ENCODE results near the gene UQCRHL. TPM values are rescaled to one million over a fixed set of nuclear protein-coding genes. Genes with fewer than 3 reads are reported as not detected.

Gene UQCRHL
- total and polyA plus RNA-seq, 8 donors = 1.2 to 3.2 (median 2.2) TPM

- no peak for DNase-seq
- TF ChIP-seq CTCF (IDR thresholded peaks at IDR 0.05) = no peak
- ATAC-seq = no peak
- intact Hi-C loops (cut with DNase I) = no loop called here
- Histone ChIP-seq H3K4me1 (no peaks in the 10 kb centered on the region), H3K4me3 (no peak overlapping the region), H3K36me3 (peaks cover 0 to 18% of the 10 kb centered on the region in 2 donors), H3K9me3 (no peaks in the 10 kb centered on the region), H3K27ac (no peak overlapping the region), H3K27me3 (no peaks in the 10 kb centered on the region)
Measured at GRCh38 chr1:15771836-15772515, 35.5 kb downstream of the UQCRHL start.

- ATAC-seq (no peak), DNase-seq (no peak)
- intact Hi-C loops (cut with DNase I) = no loop called here
- no peaks in the 10 kb centered on the region for H3K27me3 ChIP-seq
- no peak overlapping the region for H3K4me3 ChIP-seq
- H3K4me1 ChIP-seq = no peaks in the 10 kb centered on the region
- no peaks in the 10 kb centered on the region for H3K9me3 ChIP-seq
- H3K27ac ChIP-seq = no peak overlapping the region
- TF ChIP-seq CTCF (IDR thresholded peaks at IDR 0.05) = no peak
- H3K36me3 ChIP-seq = peaks cover 0 to 18% of the 10 kb centered on the region in 2 donors
Measured at GRCh38 chr1:15770313-15770962, 37.0 kb downstream of the UQCRHL start.

- intact Hi-C loops (cut with DNase I) = no loop called here
- no peak overlapping the region for H3K27ac ChIP-seq
- DNase-seq = no peak
- peaks cover 0 to 18% of the 10 kb centered on the region in 2 donors for H3K36me3 ChIP-seq
- no peak for ATAC-seq
- no peaks in the 10 kb centered on the region for H3K27me3 ChIP-seq
- no peak overlapping the region for H3K4me3 ChIP-seq
- no peaks in the 10 kb centered on the region for H3K4me1 ChIP-seq
- no peaks in the 10 kb centered on the region for H3K9me3 ChIP-seq
- TF ChIP-seq CTCF (IDR thresholded peaks at IDR 0.05) = no peak
Measured at GRCh38 chr1:15768388-15768787, 39.1 kb downstream of the UQCRHL start.

GRCh38 chr1:15767941-15768340, 39.5 kb downstream of the UQCRHL start:
- intact Hi-C loops (cut with DNase I) = no loop called here
- no peak overlapping the region for H3K4me3 ChIP-seq
- ATAC-seq (no peak), DNase-seq (no peak)
- no peak overlapping the region for H3K27ac ChIP-seq
- TF ChIP-seq CTCF (IDR thresholded peaks at IDR 0.05) = no peak
- H3K36me3 ChIP-seq = peaks cover 0 to 18% of the 10 kb centered on the region in 2 donors
- no peaks in the 10 kb centered on the region for H3K27me3 ChIP-seq
- no peaks in the 10 kb centered on the region for H3K4me1 ChIP-seq
- no peaks in the 10 kb centered on the region for H3K9me3 ChIP-seq

GRCh38 chr1:15765495-15766194, 41.8 kb downstream of the UQCRHL start:
- intact Hi-C loops (cut with DNase I) = no loop called here
- TF ChIP-seq CTCF (IDR thresholded peaks at IDR 0.05) = no peak
- ATAC-seq (peak; percentile 36), DNase-seq (peak in 1 of 4 donors; percentile 57)
- H3K4me3 ChIP-seq = no peak overlapping the region
- peaks cover 0 to 3% of the 10 kb centered on the region in 2 donors for H3K4me1 ChIP-seq
- no peak overlapping the region for H3K27ac ChIP-seq
- H3K27me3 ChIP-seq = peaks cover 3 to 22% of the 10 kb centered on the region in 2 donors
- no peaks in the 10 kb centered on the region for H3K9me3 ChIP-seq
- H3K36me3 ChIP-seq = peaks cover 0 to 7% of the 10 kb centered on the region in 2 donors
